ENCODE measurements around the gene EEF1AKMT4. TPM values are rescaled to one million over a fixed set of nuclear protein-coding genes. Genes with fewer than 3 reads are reported as not detected.

EEF1AKMT4 gene
- total RNA-seq, 3 donors from 2014 or later, result 2.8 to 5.0 (median 3.2) TPM

- Histone ChIP-seq H3K9me3 (no peaks in the 10 kb centered on the region), H3K4me1 (ENCODE audit: low read depth) (peaks cover 11% of the 10 kb centered on the region), H3K4me3 (no peak overlapping the region), H3K36me3 (ENCODE audit: low read depth) (peaks cover 27% of the 10 kb centered on the region)
- intact Hi-C loops (cut with DNase I, micrococcal nuclease), result no loop called here
- DNase-seq (peak in 1 of 3 donors; percentile 35), ATAC-seq (peak; percentile 87)
- TF ChIP-seq, protein P1, sequence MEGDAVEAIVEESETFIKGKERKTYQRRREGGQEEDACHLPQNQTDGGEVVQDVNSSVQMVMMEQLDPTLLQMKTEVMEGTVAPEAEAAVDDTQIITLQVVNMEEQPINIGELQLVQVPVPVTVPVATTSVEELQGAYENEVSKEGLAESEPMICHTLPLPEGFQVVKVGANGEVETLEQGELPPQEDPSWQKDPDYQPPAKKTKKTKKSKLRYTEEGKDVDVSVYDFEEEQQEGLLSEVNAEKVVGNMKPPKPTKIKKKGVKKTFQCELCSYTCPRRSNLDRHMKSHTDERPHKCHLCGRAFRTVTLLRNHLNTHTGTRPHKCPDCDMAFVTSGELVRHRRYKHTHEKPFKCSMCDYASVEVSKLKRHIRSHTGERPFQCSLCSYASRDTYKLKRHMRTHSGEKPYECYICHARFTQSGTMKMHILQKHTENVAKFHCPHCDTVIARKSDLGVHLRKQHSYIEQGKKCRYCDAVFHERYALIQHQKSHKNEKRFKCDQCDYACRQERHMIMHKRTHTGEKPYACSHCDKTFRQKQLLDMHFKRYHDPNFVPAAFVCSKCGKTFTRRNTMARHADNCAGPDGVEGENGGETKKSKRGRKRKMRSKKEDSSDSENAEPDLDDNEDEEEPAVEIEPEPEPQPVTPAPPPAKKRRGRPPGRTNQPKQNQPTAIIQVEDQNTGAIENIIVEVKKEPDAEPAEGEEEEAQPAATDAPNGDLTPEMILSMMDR (IDR thresholded peaks at IDR 0.05), result no peak
Measured at GRCh38 chr3:184306341-184306972, 57.0 kb downstream of the EEF1AKMT4 start.

DNA sequence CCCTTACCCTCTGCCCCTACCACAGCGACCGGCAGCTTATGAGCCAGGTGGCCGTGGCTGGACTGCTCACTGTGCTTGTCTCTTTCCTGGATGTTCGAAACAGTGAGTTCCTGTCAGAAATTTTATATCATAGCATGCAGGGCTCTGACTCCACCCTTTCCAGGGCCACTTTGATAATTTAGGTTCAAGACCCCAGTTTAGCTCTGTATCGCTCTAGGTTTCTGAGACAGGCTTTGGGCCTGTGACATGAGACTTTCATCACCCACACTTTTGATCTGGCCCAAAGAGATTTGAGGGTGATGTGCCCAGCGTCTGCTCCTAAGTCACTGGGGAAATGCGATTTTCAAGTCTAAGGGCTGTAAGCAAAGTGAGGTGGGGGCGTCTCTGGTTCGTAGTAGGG, 58.4 kb downstream of the EEF1AKMT4 start:
- Histone ChIP-seq H3K4me3 (no peak overlapping the region), H3K4me1 (ENCODE audit: low read depth) (peaks cover 11% of the 10 kb centered on the region), H3K36me3 (ENCODE audit: low read depth) (peaks cover 18% of the 10 kb centered on the region), H3K9me3 (no peaks in the 10 kb centered on the region)
- intact Hi-C loops (cut with DNase I, micrococcal nuclease), result no loop called here
- no peak for ATAC-seq
- TF ChIP-seq, protein P1 (IDR thresholded peaks at IDR 0.05), result no peak
- DNase-seq, result no peak

Small RNAs within 50 kb of the gene (microRNA-seq; reads per million reads assigned to microRNA genes)
- gene MIR1224, result 4.0 reads per million, percentile 18 among the genes with 10 or more reads in this experiment

Other genes with a start within 250 kb of the EEF1AKMT4 start
- 10 to 100 TPM; 34.4 to 45.7 (median 39.4) TPM for gene ABCC5, start 231.8 kb upstream of the EEF1AKMT4 start, total RNA-seq
- not detected for gene HTR3D, start 217.9 kb upstream of the EEF1AKMT4 start, total RNA-seq
- gene HTR3C, start 196.6 kb upstream of the EEF1AKMT4 start, total RNA-seq, result under 1 TPM in 2 of 3 donors, not detected in 1; 0.17 to 0.41 TPM
- gene HTR3E, start 152.6 kb upstream of the EEF1AKMT4 start, total RNA-seq, result under 1 TPM; 0.16 to 0.70 (median 0.35) TPM
- gene EIF2B5, start 114.3 kb upstream of the EEF1AKMT4 start, total RNA-seq, result 10 to 100 TPM; 41.4 to 48.6 (median 47.0) TPM
- 100 to 1,000 TPM in 1 of 3 donors, 10 to 100 TPM in 2; 63.3 to 104 (median 69.1) TPM for gene DVL3, start 94.3 kb upstream of the EEF1AKMT4 start, total RNA-seq
- gene AP2M1, start 74.8 kb upstream of the EEF1AKMT4 start, total RNA-seq, result 100 to 1,000 TPM; 215 to 297 (median 227) TPM
- gene ABCF3, start 63.5 kb upstream of the EEF1AKMT4 start, total RNA-seq, result 10 to 100 TPM; 60.7 to 79.7 (median 72.3) TPM
- 1 to 10 TPM in 2 of 3 donors, under 1 TPM in 1; 0.60 to 2.9 (median 2.6) TPM for gene VWA5B2, start 20.1 kb upstream of the EEF1AKMT4 start, total RNA-seq
- gene ALG3, start 710 bp upstream of the EEF1AKMT4 start, total RNA-seq, result 10 to 100 TPM; 30.8 to 39.9 (median 34.5) TPM
- under 1 TPM in 1 of 3 donors, not detected in 2; 0.95 TPM for gene CAMK2N2, start 11.9 kb downstream of the EEF1AKMT4 start, total RNA-seq
- 1 to 10 TPM in 1 of 3 donors, under 1 TPM in 1, not detected in 1; 0.19 to 2.2 TPM for gene ECE2, start 26.4 kb downstream of the EEF1AKMT4 start, total RNA-seq
- 100 to 1,000 TPM; 160 to 223 (median 176) TPM for gene PSMD2, start 49.6 kb downstream of the EEF1AKMT4 start, total RNA-seq
- 100 to 1,000 TPM; 256 to 305 (median 267) TPM for gene EIF4G1, start 64.9 kb downstream of the EEF1AKMT4 start, total RNA-seq
- 10 to 100 TPM; 14.1 to 29.8 (median 16.4) TPM for gene FAM131A, start 87.9 kb downstream of the EEF1AKMT4 start, total RNA-seq
- 100 to 1,000 TPM in 1 of 3 donors, 10 to 100 TPM in 2; 31.1 to 105 (median 72.0) TPM for gene CLCN2, start 111.9 kb downstream of the EEF1AKMT4 start, total RNA-seq
- 100 to 1,000 TPM in 1 of 3 donors, 10 to 100 TPM in 2; 87.8 to 126 (median 90.1) TPM for gene POLR2H, start 112.0 kb downstream of the EEF1AKMT4 start, total RNA-seq
- under 1 TPM in 2 of 3 donors, not detected in 1; 0.14 to 0.63 TPM for gene THPO, start 128.5 kb downstream of the EEF1AKMT4 start, total RNA-seq
- 1 to 10 TPM; 1.1 to 8.7 (median 2.8) TPM for gene CHRD, start 130.4 kb downstream of the EEF1AKMT4 start, total RNA-seq

Measured in mucosa of descending colon (tissue), 3 donors.